GM21723 (cell line): ENCODE measurements around the gene CTXN3.

Source experiments
- ATAC-seq: cut with Tn5 transposase; IDR thresholded peaks from one replicate; pipeline ENCODE4 v1.9.1; 2021; ENCODE audit warnings: mild to moderate bottlenecking, moderate library complexity; ENCODE audit not compliant: unreplicated experiment

The CTXN3 gene

GRCh38 chr5:127649018-127649439, at the start of gene CTXN3:
CTXN3 (plus strand) TSS chr5:127649082; CDS start chr5:127657522, 8,440 bp downstream.
- ATAC-seq: no peak

DNA sequence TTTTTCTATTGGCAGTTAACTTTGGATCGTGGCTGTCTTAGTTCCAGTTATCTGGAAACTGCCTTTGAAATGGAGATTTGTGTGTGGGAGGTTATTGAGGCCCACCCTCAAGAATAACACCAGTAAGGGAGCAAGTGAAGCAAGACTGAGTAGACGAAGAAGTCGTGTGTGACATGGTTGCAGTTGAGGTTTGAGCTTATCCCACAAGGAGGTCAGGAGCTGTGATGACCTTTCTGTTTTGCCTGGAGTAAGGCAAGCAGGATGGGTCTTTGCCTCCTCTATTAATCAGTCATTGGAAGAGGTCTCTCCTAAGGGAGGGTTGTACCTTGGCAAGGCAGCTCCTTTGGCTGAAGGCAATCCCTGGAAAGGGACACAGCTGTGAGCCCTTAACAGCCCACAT, 49.6 kb upstream of the CTXN3 start:
- no peak for ATAC-seq

DNA sequence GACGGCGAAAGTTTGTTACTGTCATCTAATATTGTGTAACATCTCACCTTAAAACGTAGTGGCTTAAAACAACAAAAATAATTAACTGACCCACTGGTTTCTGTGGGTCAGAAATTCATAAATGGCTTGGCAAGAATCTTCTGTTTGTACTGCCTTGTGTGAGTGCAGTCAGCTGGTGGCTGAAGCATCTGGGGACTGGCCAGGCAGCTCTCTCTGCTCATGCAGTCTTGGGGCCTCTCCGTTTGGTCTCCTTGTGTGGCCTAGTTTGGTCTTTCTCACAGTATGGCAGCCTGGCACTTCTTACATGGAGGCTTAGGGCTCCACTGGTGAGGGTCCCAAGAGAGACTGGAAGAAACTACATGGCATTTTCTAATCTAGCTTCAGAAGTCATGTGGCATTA, 49.0 kb upstream of the CTXN3 start:
- ATAC-seq: no peak

DNA sequence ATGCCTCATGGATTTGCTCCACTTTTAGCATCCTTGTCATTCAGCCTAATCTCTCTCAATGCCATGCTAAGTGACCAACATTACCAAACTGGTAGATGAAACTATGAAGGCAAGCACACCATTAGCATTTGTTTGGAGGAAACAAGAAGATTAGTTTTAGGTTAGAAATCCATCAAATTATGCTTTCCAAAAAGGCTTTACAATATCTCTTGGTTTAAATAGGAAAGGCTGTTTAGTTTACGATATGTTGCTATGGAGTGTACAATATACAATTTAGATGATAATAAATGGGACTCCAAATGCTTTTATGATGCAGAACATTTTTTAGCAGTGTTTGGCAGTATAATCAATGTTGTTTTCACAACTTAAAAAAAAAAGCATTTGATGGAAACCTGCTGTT, 47.8 kb upstream of the CTXN3 start:
- ATAC-seq: no peak

DNA sequence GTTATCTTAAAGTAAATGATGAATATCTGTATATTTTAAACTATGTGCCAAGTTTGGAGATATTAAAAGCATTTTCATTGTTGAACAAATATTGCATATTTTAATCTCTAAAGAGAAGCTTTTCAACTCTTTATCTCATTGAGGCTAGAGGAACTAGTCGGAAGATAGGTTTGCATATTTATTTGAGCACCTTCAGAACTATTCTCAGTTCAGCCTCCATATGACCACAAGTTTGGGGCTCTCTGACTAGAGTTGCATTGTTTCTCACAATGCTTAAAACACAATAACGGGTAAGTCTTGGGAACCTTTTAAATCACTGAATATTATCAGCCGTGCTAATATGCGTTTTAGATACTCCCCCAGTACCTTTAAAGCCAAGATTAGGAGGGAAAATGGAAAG, 47.3 kb upstream of the CTXN3 start:
- ATAC-seq: no peak

- ATAC-seq: no peak
These were observed 46.4 kb upstream of the CTXN3 start for GRCh38 chr5:127602481-127602880.

DNA sequence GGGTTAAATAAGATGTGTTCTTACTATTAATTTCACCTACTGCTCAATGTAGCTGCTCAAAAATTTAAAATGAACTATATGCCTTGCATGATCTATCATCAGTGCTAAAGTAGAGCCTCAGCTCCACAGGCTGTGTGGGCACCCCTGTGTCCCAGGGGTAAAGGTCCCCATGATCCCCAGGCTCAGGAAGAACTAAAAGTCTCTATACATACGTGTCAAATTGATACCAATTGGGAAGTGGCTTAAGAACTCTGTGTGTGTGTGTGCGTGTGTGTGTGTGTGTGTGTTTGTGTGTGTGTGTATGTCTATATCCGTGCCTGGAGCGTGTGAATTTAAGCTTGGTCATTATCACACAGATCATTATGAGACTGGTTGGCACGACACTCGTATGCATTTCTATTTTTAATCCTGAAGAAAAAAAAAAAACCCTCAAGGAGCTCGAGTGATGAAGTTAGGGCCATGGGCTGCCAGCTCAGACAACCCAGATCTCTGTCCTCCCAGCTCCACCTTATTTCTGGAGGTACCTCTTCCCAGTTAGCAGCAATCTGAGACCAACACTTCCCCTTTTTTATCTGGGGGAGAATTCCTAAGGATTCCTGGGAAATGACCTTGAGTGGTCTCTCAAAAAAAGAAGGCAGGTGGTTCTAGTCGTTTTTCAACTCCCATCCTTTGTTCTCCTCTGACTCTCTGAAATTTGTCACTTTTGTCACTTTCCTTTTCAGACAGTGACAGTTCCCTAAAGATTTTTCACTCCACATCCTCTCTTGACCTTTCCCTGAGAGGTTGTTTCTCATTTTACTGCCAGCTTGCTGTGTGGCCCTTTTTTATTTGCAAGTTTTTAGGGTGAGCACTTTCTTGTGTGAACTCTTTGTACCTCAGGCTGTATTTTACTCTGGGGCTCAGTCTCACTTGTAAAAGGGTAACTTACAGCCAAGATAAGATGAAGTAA, 45.7 kb upstream of the CTXN3 start:
- no peak for ATAC-seq

DNA sequence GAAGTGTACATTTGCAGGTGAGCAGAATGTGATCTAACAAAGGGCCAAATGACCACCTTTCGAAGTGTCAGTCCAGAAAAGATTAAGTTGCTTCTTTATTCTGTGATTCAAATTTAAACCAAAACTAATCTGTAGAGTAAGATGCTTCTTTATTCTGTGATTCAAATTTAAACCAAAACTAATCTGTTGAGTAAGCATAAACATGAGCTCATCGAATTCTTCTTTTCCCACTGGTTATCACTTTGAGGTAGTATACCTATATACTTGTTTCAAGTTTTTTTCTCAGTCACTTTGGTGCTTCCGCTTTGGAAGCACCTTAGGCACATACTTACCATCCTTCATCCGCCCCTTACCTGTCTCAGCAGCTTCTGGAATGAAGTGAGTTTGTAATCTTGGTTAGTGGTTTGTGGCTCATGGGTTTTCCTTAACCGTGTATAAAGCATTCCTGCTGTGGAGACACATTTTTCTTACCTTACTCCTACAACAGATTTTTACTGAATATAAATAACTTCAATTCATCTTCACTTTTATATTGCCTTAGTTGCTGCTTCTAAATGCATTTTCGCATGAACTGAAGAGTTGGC, 40.7 kb upstream of the CTXN3 start:
- no peak for ATAC-seq

DNA sequence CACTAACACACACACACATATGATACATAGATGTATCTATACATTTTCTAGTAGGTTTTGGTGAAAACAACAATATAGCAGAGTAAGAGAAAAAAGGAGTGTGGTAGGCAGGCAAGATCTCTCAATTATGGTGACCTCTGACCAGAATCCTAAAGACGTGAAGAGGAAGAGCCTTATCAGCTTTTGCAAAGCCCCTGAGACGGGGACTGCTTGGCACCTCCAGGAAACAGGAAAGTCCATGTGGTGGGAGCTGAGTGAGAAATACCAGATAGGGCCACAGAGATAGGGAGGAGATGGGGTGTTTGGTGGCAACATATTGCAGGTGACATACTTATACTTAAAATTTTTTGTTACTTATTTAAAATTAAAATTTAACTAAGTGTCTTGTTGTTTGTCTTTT, 39.9 kb upstream of the CTXN3 start:
- ATAC-seq: no peak

GRCh38 chr5:127609957-127610356, 38.9 kb upstream of the CTXN3 start:
- no peak for ATAC-seq

DNA sequence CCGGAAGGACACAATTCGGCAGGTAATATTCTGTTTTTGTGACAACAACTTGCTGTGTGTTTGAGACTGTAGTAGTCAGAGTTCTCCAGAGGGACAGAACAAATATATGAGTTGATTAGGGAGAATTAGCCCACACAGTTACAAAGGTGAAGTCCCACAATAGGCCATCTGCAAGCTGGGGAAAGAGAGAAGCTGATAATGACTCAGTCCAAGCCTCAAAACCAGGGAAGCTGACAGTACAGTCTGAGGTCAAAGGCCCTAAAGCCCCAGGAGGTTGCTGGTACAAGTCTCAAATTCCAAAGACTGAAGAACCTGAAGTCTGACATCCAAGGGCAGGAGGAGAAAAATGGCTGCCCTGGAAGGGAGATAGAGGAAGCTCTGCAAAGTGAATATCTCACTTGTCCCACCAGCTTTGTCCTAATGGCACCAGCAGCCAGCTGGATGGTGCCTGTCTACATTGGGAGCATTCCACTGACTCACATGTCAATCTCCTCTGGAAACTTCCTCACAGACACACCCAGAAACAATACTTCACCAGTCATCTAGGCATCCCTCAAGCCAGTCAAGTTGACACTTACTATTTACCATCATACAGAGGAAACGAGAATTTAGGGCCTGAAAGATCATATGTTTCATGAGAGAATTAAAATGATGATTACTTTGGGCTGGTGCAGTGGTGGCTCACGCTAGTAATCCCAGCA, 36.3 kb upstream of the CTXN3 start:
- no peak for ATAC-seq

DNA sequence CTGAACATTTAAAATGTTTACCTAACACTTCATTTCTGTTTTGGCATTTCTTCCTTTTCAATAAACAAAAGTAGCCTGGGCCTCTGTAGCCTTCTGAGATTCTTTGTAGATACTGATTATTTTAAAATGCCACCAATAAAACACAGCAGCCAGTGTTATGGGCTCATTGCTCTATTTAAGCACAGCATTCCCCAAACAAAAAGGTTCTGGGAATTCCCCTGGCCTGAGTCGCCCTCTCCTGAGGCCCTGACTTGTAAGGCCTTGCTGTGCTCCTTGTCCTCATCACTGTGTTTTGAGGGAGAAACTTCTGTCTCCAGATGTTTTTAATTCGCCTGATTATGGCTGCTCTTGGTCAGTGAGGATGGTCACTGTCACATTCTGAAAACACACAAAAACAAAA, 33.0 kb upstream of the CTXN3 start:
- ATAC-seq: no peak

DNA sequence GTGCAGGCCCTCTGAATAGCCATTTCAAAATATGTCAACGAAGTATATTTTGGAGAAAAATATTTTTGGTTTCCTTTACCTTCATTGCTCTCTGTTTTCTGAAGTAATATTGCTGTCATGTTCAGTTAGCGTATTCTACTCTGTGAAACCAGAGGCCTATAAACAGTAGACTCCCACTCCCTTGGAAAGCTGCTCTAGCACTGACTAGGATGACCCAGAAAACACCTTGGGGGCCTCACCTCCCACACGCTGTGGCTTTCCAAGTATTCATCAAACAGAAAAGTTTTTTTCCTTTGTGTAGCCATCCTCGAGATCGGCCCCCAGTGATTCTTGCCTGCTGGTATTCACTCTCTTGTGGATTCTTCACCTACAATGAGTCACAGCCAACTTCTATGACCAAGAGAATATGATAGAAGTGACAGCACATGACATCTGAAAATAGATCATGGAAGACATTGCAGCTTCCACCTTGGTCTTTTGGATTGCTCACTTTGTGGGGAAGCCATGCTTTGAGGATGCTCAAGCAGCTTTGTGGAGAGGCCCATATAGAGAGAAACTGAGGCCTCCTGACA, 28.9 kb upstream of the CTXN3 start:
- ATAC-seq: no peak

DNA sequence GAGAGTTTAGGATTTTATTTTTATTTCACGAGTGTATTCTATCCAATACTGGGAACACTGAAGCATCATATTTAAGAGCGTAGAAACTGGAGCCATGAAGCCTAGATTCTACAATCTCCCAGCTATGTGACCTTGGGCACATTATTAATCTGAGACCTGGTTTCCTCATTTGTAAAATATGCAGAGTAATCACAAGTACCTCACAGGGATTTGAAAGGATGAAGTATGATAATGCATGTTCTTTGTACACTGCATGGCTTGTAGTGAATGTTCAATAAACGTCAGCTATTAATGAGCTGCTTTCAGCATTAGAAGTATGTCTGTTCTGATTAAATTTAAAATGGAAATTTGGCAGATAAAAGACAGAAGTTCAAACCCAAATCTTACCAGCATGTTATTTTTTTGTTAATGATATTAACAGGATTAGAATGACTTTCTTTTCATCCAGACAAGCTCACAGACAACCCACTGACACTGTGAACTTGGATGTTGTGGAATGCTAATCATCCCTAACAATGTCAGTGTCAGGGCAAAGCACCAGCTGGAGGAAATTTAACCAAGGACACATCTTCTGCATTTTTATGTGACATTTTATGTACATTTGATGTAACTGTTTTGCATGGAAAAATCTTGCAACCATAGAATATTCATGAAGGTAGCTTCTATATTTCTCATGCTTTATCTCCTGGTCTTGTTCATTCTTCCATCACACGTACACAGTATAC, 27.1 kb upstream of the CTXN3 start:
- ATAC-seq: no peak

GRCh38 chr5:127634007-127634406, 14.9 kb upstream of the CTXN3 start:
- ATAC-seq: no peak

GRCh38 chr5:127639828-127640227, 9.1 kb upstream of the CTXN3 start:
- ATAC-seq: no peak

DNA sequence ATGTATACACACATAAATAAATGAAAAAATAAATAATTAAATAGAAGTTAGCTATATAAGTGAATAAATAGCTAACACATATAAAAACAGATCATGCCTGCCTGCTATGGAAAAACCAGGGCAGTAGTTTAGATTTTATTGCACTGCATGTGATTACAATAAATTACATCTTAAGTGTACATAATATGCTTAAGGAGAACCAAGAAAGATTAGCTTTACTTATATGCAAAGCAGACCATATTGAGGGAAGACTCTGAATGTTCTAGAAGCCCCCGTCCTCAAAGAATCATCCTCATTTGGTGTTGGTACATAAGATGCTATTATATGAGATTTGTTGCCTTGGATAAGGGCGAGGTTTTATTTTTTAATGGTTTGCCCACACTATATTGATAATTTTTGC, 5.9 kb upstream of the CTXN3 start:
- no peak for ATAC-seq

DNA sequence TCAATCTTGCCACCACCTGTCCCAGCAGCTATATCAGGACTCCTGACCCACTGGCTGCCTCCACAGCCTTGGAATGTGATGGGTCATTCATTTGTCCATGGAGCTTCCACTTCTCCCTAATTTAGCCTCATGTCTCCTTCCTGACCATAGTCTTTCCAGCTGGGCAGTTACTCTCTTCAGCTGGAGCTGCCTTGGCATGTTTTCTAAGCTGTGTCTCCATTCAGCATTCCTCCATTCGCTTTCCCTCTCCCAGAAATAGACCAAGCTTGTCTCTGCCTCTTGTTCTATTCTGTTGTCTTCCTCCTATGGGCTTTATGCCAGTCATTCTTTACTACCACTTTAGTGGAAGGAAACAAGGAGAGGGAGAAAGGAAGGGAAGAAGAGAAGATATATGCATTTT, 5.3 kb upstream of the CTXN3 start:
- no peak for ATAC-seq

DNA sequence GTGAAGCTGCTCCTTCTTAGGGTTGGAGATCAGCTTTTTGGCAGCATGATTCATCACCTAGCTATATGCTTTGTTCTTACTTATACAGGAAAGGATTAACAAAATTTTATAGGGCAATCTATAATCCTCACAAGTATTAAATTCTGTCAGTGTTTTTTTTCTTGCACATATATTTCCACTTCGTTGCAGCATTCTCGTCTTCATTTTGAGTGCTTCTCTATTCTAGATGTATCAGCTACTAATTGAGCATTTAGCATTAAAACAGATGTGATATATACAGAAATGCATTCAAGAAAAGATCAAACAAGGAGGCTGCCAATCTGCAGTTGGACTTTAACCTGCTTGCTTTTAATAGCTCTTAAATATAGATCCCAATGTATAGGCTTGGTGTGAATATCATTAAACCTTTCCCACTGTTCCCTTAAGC, 3.6 kb upstream of the CTXN3 start:
- no peak for ATAC-seq

DNA sequence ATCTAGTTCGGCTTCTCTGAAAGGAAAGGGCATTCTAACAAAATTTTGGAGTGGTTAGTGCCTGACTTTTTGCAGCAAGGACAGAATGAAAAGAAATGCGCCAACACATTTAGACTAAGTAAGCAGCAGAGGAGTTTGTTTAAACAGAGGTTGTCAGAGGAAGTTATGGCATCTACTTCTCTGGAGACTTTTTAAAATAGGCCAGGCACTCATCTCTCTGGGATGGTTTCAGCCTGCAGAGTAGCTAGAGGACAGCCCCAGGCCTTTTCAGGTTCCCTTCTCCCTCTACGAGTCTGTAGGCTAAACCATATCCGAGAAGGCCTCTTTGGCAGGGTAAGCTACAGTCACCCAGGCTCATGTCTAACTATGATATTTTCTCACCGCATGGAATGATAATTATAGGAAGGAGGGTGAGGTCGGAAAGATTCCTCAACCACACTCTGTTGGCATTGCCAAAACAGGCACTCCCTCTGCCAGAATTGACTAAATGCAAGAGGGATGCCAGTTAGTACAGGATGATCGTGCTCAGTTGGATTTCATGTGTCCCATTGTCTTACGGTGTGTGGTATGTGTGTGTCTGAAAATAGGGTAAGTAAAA, 1.4 kb upstream of the CTXN3 start:
- ATAC-seq: no peak
